T-helper 2 cell treated with Interferon-gamma antibody and Interleukin-4, amounts not matched to agents 100 ng/mL and 5 ng/mL, for 36 hours (primary cell): Measurements from ENCODE around the gene PMM1. TPM values are rescaled to one million over a fixed set of nuclear protein-coding genes. Genes with fewer than 3 reads are reported as not detected.
"Not testable (repeated sequence)": the region's sequence is repeated elsewhere in the genome, so short reads cannot be mapped to it uniquely, and the experiment has no call there.

Source experiments
- intact Hi-C: fragments of 100-400 bp; cut with micrococcal nuclease; formaldehyde crosslinking; loops from one replicate; pipeline ENCODE4 v1.15.1; 2023
- total RNA-seq: library from RNA; stranded (reverse); gene quantifications from 2 replicates; pipeline ENCODE4 v1.2.3, GENCODE V29; 2022

PMM1 gene
- total RNA-seq, 1 donor from 2014 or later: 29.9 TPM

DNA sequence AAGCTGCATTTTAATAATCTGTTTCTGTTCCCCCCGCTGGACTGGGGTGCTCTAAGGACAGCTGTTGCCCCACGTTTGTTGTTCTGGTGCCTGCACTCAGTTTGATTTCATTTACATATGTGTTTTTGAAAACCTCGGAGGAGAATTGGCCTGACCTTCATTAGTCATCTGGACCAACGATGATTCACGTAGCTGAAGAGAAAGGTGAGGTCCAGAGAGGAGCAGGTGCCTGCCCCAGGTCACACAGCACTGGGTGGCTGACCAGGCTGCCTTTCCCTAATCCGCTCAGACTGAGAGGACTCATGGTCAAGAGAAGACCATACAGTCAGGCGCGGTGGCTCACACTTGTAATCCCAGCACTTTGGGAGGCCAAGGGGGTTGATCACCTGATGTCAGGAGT lies 25.1 kb downstream of the PMM1 start:
- intact Hi-C loops: no loop called here

DNA sequence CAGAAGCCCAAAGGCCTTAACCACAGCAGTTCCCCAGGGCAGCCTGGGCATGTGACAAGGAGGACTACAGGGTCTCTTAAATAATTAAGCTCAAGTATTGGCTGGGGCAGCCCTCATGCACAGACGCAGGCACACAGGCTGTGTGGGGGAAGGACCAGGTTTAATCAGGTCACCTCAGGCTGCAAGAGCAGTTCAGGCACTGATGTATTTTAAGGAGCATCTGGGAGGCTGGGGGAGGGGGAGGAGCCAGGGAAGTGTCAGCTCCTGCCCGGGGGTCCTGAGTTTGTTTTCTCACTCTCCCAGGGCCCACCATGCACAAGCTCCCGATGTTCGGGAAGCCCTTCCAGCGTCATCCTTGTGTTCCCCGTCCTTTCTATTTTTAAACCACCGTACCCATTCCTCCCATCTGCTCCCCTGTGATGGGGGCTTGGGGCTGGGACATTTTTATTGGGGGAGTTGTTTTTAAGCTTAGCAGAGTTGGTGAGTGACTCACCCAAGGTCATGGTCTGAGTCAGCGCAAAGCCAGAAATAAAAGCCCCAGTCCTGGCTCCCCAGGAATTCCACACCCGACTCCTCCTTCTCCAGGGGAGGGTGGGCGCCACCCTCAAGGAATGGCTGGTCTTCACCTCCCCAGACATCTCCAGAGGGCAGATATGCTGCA lies 26.5 kb downstream of the PMM1 start:
- intact Hi-C loops: no loop called here

GRCh38 chr22:41562461-41562860 lies 27.2 kb downstream of the PMM1 start:
- intact Hi-C loops: no loop called here

DNA sequence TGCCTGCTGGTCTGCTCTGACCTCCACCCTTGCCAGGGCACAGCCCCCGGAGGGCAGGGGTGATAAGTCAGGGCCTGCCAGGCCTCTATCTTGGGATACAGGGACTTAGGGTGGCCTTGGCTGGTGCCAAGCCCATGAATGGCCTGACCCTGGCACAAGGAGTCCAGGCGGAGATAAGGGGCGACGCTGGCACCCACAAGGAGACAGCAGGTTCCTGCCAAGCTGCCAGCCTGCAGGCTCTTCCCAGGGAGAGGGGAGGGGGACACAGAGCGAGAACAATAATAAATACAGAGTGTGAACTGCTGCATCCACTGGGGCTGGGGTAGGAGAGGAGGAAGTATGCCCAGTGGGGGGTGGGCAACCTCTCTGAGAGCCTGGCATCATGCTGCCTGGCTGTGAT lies 27.9 kb downstream of the PMM1 start:
- intact Hi-C loops: no loop called here

DNA sequence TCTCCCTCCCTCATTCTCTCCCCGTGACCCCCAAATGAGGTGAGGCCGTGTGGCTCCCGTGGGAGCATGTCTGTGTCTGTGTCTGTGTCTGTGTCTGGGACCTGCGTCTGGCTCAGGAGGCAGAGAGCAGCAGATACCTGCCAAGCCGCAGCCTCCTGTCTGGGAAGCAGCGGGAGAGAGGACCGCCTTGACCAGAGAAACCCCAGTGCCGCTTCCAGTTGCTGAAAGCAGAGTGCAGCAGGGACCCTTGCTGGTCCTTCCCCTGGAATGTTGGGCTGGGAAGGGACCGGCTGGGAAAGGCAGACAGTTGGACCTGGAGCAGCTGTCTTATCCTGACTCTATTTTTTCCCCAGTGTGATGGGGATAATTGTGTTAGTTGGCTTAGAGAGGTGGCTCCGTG lies 28.3 kb downstream of the PMM1 start:
- intact Hi-C loops: no loop called here

DNA sequence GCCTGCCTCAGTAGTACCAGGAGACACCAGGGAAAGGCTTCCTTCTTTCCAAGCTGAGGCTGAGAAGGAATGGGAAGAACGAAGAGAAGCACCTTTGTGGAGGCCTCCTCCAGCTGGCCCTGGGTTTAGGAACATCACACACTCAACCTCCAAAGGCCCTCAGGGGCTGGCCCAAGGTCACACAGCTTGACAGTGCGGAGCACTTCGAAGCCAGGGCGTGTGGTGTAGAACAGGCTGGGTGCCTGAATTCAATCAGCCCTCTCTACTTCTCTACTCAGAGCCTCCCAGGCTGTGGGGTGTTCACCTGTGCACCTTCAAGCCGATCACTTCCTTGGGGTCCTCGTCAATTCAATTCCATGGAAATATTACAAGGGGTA lies 29.6 kb downstream of the PMM1 start:
- intact Hi-C loops: no loop called here

- intact Hi-C loops: not testable (repeated sequence)
These were observed 31.4 kb downstream of the PMM1 start for GRCh38 chr22:41558241-41558630.

- intact Hi-C loops: no loop called here
These were observed 32.0 kb downstream of the PMM1 start for GRCh38 chr22:41557401-41558240.

GRCh38 chr22:41556561-41556960 lies 33.1 kb downstream of the PMM1 start:
- intact Hi-C loops: no loop called here

- intact Hi-C loops: no loop called here
These were observed 34.2 kb downstream of the PMM1 start for GRCh38 chr22:41555325-41555982.

DNA sequence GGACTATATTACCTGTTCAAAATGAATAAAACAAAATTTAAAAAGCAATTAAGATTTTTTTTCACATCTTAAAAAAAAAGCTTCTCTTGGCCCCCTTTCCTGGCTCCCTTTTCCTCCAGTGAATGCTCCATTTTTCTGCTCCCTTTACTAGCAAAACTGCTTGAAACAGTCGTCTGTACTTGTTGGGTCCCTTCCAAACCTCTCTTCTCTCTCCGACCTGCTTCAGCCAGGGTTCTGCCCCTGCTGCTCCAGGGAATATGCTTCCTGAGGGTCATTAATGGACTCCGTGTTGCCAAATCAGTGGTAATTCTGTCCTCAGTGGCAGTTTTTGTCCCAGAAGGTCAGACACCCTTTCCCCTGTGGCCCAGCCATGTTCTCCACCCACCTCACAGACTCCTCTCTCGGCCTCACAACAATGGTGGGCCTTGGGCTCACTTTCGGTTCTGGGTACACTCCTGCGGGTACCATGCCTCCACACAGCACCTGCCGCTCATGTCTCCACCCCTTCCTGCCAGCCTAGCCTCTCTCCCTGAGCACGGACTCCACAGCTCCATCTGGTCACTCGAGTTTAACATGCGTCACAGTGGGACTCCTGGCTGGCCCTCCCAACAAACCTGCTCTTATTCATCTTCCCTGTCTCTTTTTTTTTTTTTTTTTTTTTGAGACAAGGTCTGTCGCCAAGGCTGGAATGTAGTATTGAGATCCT lies 37.6 kb downstream of the PMM1 start:
- intact Hi-C loops: no loop called here

GRCh38 chr22:41550952-41551491 lies 38.6 kb downstream of the PMM1 start:
- intact Hi-C loops: no loop called here

GRCh38 chr22:41548830-41549211 lies 40.8 kb downstream of the PMM1 start:
- intact Hi-C loops: no loop called here

GRCh38 chr22:41544671-41545476 lies 44.8 kb downstream of the PMM1 start:
- intact Hi-C loops: loop anchor here (1.0 to 2.0 kb wide), 2 partner anchors 44 to 76 kb away; partner anchors contain the start of genes DESI1, PMM1 and XRCC6

DNA sequence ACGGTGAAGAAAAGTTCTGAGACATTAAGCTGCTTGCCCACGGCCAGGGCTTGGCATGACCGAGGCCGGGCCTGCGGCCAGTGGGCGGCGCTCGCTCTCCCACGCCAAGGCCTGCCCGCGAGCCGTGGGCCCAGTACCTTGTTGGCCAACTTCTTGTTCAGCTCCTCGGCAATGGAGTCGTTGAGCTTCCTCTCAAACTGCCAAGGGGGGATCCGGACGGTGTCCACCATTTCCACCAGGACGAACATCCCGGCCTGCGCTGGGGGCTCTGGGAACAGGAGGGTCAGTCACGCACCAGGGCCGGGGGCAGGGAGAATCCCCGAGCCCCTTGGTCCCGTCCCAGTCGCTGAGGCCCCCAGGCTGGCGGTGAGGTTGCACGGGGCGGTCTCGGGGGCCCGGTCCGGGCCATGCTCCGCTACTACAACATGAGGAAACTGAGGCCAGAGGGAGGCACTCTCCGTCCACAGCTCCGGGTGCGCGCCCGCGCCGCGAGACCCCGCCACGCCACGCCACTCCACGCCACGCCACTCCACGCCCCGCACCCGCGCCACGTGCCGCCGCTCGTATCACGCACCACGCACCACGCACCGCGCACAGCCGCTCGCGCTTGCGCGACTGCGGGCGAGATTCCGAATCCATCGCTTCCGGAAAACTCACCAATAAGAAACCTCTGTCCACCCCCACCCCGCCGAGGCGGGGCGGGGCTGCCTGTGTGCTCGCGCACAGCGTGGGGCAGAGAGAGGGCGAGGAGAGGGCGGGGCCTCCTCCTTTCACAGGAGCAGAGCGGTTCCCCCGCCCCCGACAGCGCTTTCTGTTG lies 45.6 kb downstream of the PMM1 start, which contains the start of gene POLR3H:
POLR3H (minus strand) TSS at position 617 of the 817 bp plus-strand sequence; CDS start at position 248, 369 bp downstream.
- intact Hi-C loops: loop anchor here (1.0 to 2.0 kb wide), 2 partner anchors 45 to 77 kb away; partner anchors contain the start of genes DESI1, PMM1 and XRCC6

DNA sequence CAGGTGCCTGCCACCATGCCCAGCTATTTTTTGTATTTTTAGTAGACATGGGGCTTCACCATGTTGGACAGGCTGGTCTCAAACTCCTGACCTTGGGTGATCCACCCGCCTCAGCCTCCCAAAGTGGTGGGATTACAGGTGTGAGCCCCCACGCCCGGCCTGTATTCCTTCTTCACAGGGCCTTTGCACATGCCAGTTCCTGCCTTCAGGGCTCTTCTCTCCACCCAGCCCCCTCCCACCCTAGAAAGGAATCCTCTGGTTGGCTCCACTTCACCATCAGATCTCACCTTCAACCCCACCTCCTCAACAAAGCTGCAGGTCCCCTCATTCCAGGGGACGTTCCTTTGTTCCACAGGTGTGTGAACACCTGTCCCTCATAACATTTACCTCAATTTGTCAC lies 47.4 kb downstream of the PMM1 start:
- intact Hi-C loops: no loop called here

DNA sequence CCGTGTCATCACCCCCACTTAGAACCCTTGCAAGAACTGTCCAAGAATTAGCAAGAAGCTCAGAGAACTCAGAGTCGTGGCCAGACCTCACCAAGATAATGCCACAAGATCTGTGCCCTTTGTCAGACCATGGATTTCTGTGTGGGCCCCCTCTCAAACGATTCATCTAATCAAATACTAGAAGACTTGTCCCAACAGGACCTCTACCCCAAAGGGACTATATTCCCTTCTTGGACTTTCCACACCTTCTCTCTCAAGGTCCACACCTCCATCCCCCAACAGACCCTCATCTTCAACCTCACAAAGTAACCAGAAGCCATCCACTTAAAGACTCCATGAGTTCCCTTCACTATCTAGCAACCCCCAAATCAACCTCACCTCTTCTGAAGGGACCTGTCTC lies 48.2 kb downstream of the PMM1 start:
- intact Hi-C loops: no loop called here

- intact Hi-C loops: no loop called here
These were observed 49.3 kb downstream of the PMM1 start for GRCh38 chr22:41540365-41540764.

- intact Hi-C loops: no loop called here
These were observed 49.7 kb downstream of the PMM1 start for GRCh38 chr22:41540006-41540315.
